HEK293T (cell line): ENCODE measurements around the gene DMBX1.

Experiments used
- CTCF ChIA-PET: fragments of 350-600 bp; formaldehyde crosslinking; extraction: SDS; loops from one replicate; lab custom pipeline; 2021; ENCODE audit warnings: antibody characterized with exemption, inconsistent platforms; lab: Yijun Ruan, JAX
- POLR2A ChIA-PET: fragments of 350-600 bp; formaldehyde crosslinking; extraction: SDS; loops from one replicate; lab custom pipeline; 2020; ENCODE audit warnings: antibody characterized with exemption, inconsistent platforms; lab: Yijun Ruan, JAX
- DNase-seq: peaks from one replicate; pipeline ENCODE4 v3.0.0; 2012; ENCODE audit warnings: mixed read lengths; ENCODE audit errors: extremely low spot score
- ARNT ChIP-seq: fragments of 450-650 bp; IDR thresholded peaks from 2 replicates; pipeline ENCODE4 v1.6.1; 2017; ENCODE audit warnings: mild to moderate bottlenecking
- BHLHE40 ChIP-seq: fragments of 450-650 bp; IDR thresholded peaks from 2 replicates; pipeline ENCODE4 v1.6.1; 2016; ENCODE audit warnings: mild to moderate bottlenecking, moderate library complexity, borderline replicate concordance
- CTBP1 ChIP-seq: fragments of 450-650 bp; IDR thresholded peaks from 2 replicates; pipeline ENCODE4 v1.6.1; 2016; ENCODE audit warnings: borderline replicate concordance
- ELF4 ChIP-seq: fragments of 450-650 bp; IDR thresholded peaks from 2 replicates; pipeline ENCODE4 v1.6.1; 2017; ENCODE audit warnings: antibody characterized with exemption
- FOXA1 ChIP-seq: fragments of 450-650 bp; IDR thresholded peaks from 2 replicates; pipeline ENCODE4 v1.6.1; 2016; ENCODE audit warnings: mild to moderate bottlenecking
- FOXK2 ChIP-seq: fragments of 450-650 bp; IDR thresholded peaks from 2 replicates; pipeline ENCODE4 v1.6.1; 2016; ENCODE audit warnings: mild to moderate bottlenecking
- FOXM1 ChIP-seq: fragments of 450-650 bp; IDR thresholded peaks from 2 replicates; pipeline ENCODE4 v1.6.1; 2017; ENCODE audit warnings: mild to moderate bottlenecking, borderline replicate concordance
- HDGF ChIP-seq: fragments of 450-650 bp; IDR thresholded peaks from 2 replicates; pipeline ENCODE4 v1.6.1; 2017; ENCODE audit warnings: antibody characterized with exemption, borderline replicate concordance
- L3MBTL2 ChIP-seq: fragments of 450-650 bp; conservative IDR thresholded peaks from 2 replicates; pipeline ENCODE4 v1.6.1; 2016; ENCODE audit warnings: mild to moderate bottlenecking
- LEF1 ChIP-seq: fragments of 450-650 bp; IDR thresholded peaks from 2 replicates; pipeline ENCODE4 v1.6.1; 2017; ENCODE audit warnings: mild to moderate bottlenecking, borderline replicate concordance
- NFRKB ChIP-seq: fragments of 450-650 bp; IDR thresholded peaks from 2 replicates; pipeline ENCODE4 v1.6.1; 2016; ENCODE audit warnings: mild to moderate bottlenecking, moderate library complexity
- SP1 ChIP-seq: fragments of 450-650 bp; IDR thresholded peaks from 2 replicates; pipeline ENCODE4 v1.6.1; 2017
- SUZ12 ChIP-seq: fragments of 450-650 bp; IDR thresholded peaks from 2 replicates; pipeline ENCODE4 v1.6.1; 2016; ENCODE audit warnings: mild to moderate bottlenecking
- TARDBP ChIP-seq: fragments of 450-650 bp; IDR thresholded peaks from 2 replicates; pipeline ENCODE4 v1.6.1; 2016
- ZNF384 ChIP-seq: fragments of 450-650 bp; IDR thresholded peaks from 2 replicates; pipeline ENCODE4 v1.6.1; 2016
- TF ChIP-seq, protein P1 (sequence below): fragments of 450-650 bp; IDR thresholded peaks from 2 replicates; pipeline ENCODE4 v1.6.1; 2016

The DMBX1 gene

DNA sequence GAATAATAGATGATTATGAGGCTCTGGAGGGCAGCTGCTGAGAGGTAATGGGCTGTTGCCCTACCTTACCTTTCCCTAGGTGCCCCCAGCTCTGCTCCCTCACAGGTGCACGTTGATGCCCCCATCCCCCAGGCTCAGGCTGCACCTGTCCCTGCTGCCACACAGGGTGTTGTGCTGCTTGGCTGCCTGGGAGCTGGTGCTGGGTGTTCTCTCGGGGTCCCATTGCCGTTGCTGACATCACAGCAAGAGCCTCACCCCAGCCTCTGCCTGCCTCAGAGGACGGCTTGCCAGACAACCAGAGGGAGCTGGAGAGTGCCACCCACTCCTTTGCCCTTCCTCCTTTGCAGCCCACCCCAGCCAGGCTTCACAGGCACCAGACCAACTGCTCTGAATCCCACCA, 31.4 kb upstream of the DMBX1 start:
- no peak for DNase-seq
- ChIA-PET CTCF (interaction anchor here (2.8 kb wide), 1 partner anchor 11 kb away, joined by 13 read pairs; no protein-coding TSS in a partner anchor), POLR2A (no interaction called here)
- TF ChIP-seq TARDBP = no peak
- no peak for TF ChIP-seq BHLHE40
- TF ChIP-seq, protein P1, sequence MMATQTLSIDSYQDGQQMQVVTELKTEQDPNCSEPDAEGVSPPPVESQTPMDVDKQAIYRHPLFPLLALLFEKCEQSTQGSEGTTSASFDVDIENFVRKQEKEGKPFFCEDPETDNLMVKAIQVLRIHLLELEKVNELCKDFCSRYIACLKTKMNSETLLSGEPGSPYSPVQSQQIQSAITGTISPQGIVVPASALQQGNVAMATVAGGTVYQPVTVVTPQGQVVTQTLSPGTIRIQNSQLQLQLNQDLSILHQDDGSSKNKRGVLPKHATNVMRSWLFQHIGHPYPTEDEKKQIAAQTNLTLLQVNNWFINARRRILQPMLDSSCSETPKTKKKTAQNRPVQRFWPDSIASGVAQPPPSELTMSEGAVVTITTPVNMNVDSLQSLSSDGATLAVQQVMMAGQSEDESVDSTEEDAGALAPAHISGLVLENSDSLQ = no peak
- TF ChIP-seq HDGF = no peak
- no peak for TF ChIP-seq ZNF384
- no peak for TF ChIP-seq FOXA1
- TF ChIP-seq NFRKB = no peak
- TF ChIP-seq CTBP1 = no peak
- no peak for TF ChIP-seq FOXK2
- no peak for TF ChIP-seq FOXM1
- no peak for TF ChIP-seq SP1
- no peak for TF ChIP-seq L3MBTL2
- no peak for TF ChIP-seq LEF1
- no peak for TF ChIP-seq SUZ12

- CTCF ChIA-PET = interaction anchor here (1.0 to 2.8 kb wide), 2 partner anchors 12 to 19 kb away, joined by 3 to 13 read pairs; no protein-coding TSS in a partner anchor
- no peak for DNase-seq
- TF ChIP-seq L3MBTL2 (no peak), FOXA1 (no peak), SP1 (no peak), SUZ12 (no peak), CTBP1 (no peak), NFRKB (no peak), ZNF384 (no peak)
- POLR2A ChIA-PET = no interaction called here
Observed at GRCh38 chr1:46458846-46459245, 30.8 kb upstream of the DMBX1 start.

DNA sequence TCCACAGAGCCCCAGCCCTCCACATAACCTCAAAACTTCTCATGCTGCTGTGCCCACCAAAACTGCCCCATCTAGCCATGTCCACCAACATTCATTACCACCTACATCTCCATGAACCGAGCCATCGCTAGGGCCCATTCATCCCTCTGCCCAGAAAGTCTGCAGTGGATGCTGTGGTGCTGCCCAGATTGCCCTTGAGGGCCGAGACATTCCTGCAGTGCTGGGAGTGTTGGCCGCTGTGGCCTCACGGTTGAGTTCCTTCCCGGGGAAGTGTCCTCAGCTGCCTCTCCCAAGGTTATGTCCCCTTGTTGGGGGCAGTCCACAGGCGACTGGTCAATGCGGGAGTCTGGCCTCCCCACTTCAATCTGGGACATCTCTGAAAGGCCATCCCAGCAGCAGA, 30.3 kb upstream of the DMBX1 start:
- CTCF ChIA-PET = interaction anchor here (1.0 to 2.8 kb wide), 2 partner anchors 12 to 18 kb away, joined by 3 to 13 read pairs; no protein-coding TSS in a partner anchor
- TF ChIP-seq, protein P1 = no peak
- TF ChIP-seq ARNT = no peak
- no peak for DNase-seq
- POLR2A ChIA-PET = no interaction called here

GRCh38 chr1:46461017-46461808, 28.4 kb upstream of the DMBX1 start:
- CTCF ChIA-PET = no interaction called here
- no peak for DNase-seq
- POLR2A ChIA-PET = no interaction called here
- TF ChIP-seq SP1 = no peak
- TF ChIP-seq FOXM1 = no peak
- no peak for TF ChIP-seq CTBP1
- no peak for TF ChIP-seq TARDBP
- no peak for TF ChIP-seq SUZ12
- no peak for TF ChIP-seq ELF4
- TF ChIP-seq, protein P1 = no peak
- no peak for TF ChIP-seq BHLHE40
- TF ChIP-seq NFRKB = no peak
- TF ChIP-seq HDGF = no peak
- no peak for TF ChIP-seq ZNF384
- TF ChIP-seq FOXA1 = no peak
- TF ChIP-seq FOXK2 = no peak
- TF ChIP-seq L3MBTL2 = no peak
- no peak for TF ChIP-seq ARNT
- no peak for TF ChIP-seq LEF1

GRCh38 chr1:46461809-46462448, 27.7 kb upstream of the DMBX1 start:
- no peak for TF ChIP-seq ZNF384
- TF ChIP-seq SP1 = no peak
- TF ChIP-seq SUZ12 = no peak
- no peak for TF ChIP-seq FOXM1
- TF ChIP-seq NFRKB = no peak
- TF ChIP-seq ARNT = no peak
- TF ChIP-seq, protein P1 = no peak
- TF ChIP-seq HDGF = no peak
- TF ChIP-seq FOXK2 = no peak
- no peak for TF ChIP-seq TARDBP
- CTCF ChIA-PET = no interaction called here
- POLR2A ChIA-PET = no interaction called here
- DNase-seq = no peak
